Measurements from ENCODE around the gene SORCS2.

DNA sequence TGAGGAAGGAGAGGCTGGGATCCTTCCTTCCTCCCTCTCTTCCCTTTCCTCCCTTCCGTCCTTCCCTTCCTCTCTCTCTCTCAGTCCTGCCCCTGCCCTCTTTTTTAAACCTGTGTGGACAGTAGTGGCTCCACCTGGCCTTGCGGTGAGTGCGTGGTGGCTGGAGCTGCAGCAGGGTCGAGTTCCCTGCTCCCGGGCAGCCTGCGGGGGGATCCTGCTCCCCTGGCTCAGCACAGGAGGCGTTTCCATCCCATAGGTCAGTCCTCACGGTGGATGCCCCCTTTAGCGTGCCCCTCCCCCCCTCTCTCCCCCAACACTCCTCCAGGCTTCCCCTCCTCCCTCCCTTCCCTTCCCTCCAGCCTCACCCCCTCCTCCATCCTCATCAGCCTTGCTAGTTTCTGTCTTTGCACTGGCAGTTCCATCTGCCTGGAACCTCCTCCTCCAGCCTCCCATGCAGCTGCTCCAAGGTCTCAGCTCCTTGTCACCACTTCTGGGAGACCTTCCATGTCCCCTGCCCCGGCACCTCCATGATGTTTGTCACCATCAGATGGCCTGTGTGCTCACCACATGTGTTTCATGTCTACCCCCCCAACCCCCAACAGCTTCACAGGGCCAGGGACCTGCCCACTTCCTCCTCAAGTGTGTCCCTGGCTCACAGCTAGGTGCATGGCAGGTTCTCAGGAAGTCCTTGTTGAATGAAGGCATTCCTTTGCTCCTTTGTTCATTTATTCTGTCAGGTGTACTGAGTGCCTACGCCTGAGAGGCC is 174.0 kb downstream of the SORCS2 start:
- TF ChIP-seq EZH2phosphoT487 (IDR thresholded peaks at IDR 0.05; ENCODE audit: low read depth): no peak
- no peak for TF ChIP-seq CTCF (IDR thresholded peaks at IDR 0.05; ENCODE audit: low read depth, low read length)
